ENCODE measurements around the gene SNRPA. TPM values are rescaled to one million over a fixed set of nuclear protein-coding genes. Genes with fewer than 3 reads are reported as not detected.

SNRPA gene
- total and polyA plus RNA-seq, 2 of the 8 experiments (the other 6 are each of a cell fraction or from before 2014, with no cell fraction given): 201 to 202 TPM

DNA sequence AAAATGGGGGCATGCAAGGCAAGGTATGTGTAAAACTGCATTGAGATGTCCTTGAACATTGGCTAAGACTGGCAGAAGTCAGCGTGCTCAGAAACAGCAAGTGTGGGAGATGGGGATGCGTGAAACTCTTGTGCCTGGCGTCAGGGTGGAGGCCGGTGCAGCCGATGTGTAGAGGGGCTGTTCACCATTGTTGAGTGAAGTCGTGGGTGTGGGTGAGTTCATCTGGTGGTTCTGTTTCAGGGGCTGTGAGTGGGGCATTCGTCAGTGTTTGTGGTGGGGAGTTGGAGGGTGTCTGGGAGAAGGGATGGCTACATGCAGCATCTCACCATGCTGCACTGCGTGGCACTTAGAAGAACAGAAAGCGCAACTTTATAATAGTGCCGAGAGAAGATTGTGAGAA lies 13.0 kb downstream of the SNRPA start:
- CTCF ChIA-PET (ENCODE audit: partially characterized antibody): interaction anchor here (1.0 to 1.4 kb wide), 3 partner anchors 9 to 28 kb away, joined by 4 to 6 read pairs (median 4); no protein-coding TSS in a partner anchor
- Histone ChIP-seq H3K4ac (replicated peaks; ENCODE audit: insufficient read length, low read depth, low read length) (no peak overlapping the region), H4K91ac (replicated peaks; ENCODE audit: insufficient read length, low read length) (no peak overlapping the region), H3K4me3 (ENCODE audit: extremely low read depth in 1 of 4, insufficient read depth in 2 of 4, low read depth in 3 of 4, low read length in 4 of 4) (no peak overlapping the region), H2AFZ (ENCODE audit: low read length) (no peak overlapping the region), H3K4me2 (ENCODE audit: insufficient read depth in 1 of 2, low read depth in 2 of 2, low read length in 2 of 2) (no peak overlapping the region), H3K9me3 (ENCODE audit: insufficient read depth in 2 of 2, low read depth in 1 of 2, low read length in 1 of 2) (no peaks in the 10 kb centered on the region), H3K4me1 (replicated peaks in 1 of 4; ENCODE audit: control insufficient read depth in 3 of 4, insufficient read depth in 4 of 4, low read length in 3 of 4) (no peaks in the 10 kb centered on the region), H3K23me2 (ENCODE audit: low read depth, low read length) (no peaks in the 10 kb centered on the region; the same call in 1 of the 2 replicates), H3K27me3 (replicated peaks in 1 of 4; ENCODE audit: control insufficient read depth in 3 of 4, extremely low read depth in 1 of 4, insufficient read depth in 3 of 4, low read length in 3 of 4) (no peaks in the 10 kb centered on the region), H3K36me3 (ENCODE audit: control insufficient read depth in 2 of 4, insufficient read depth in 4 of 4, low read length in 3 of 4) (peaks cover 53 to 77% (median 64%) of the 10 kb centered on the region in 4 experiments), H4K8ac (ENCODE audit: extremely low read depth, insufficient read depth, low read length) (no peak overlapping the region), H2AK5ac (ENCODE audit: low read depth, low read length) (no peak overlapping the region), H3K79me2 (ENCODE audit: control insufficient read depth in 1 of 2, insufficient read depth in 2 of 2, low read length in 2 of 2) (peaks cover 0 to 2% of the 10 kb centered on the region in 2 experiments; a peak in 2 of 4 replicates), H2BK20ac (ENCODE audit: low read length) (no peak overlapping the region), H2BK15ac (ENCODE audit: low read length) (no peak overlapping the region), H3K23ac (ENCODE audit: insufficient read length) (no peak overlapping the region), H3K14ac (ENCODE audit: insufficient read length) (no peak overlapping the region), H3K79me1 (ENCODE audit: low read depth, low read length) (peaks cover 2% of the 10 kb centered on the region; the same call in 1 of the 2 replicates), H3K27ac (ENCODE audit: low read depth, low read length) (no peak overlapping the region), H2BK5ac (ENCODE audit: low read depth, low read length) (no peak overlapping the region), H4K20me1 (replicated peaks in 1 of 2; ENCODE audit: control insufficient read depth in 1 of 2, insufficient read depth in 2 of 2, low read length in 2 of 2) (peaks cover 14 to 24% of the 10 kb centered on the region in 2 experiments), H2BK120ac (replicated peaks; ENCODE audit: low read depth, low read length) (no peak overlapping the region), H3K9ac (replicated peaks in 1 of 4; ENCODE audit: extremely low read depth in 1 of 4, low read depth in 3 of 4, low read length in 3 of 4) (no peak overlapping the region), H3K56ac (replicated peaks; ENCODE audit: insufficient read length, low read depth, low read length) (no peak overlapping the region), H4K5ac (ENCODE audit: insufficient read length, low read depth, low read length) (no peak overlapping the region), H2BK12ac (ENCODE audit: low read depth, low read length) (no peak overlapping the region), H3K18ac (ENCODE audit: extremely low read depth, low read length) (no peak overlapping the region)
- TF ChIP-seq EP300 (IDR thresholded peaks at IDR 0.05; ENCODE audit: borderline replicate concordance in 1 of 2, low read depth in 2 of 2, low read length in 2 of 2) (no peak), TAF1 (IDR thresholded peaks at IDR 0.05; ENCODE audit: low read depth, low read length) (no peak), CTBP2 (IDR thresholded peaks at IDR 0.05; ENCODE audit: borderline replicate concordance, insufficient read depth, insufficient read length, low read length) (no peak), MAFK (IDR thresholded peaks at IDR 0.05; ENCODE audit: low read depth, low read length) (no peak), NANOG (IDR thresholded peaks at IDR 0.05; ENCODE audit: insufficient read depth, low read depth, low read length, poor library complexity, severe bottlenecking) (no peak)
- POLR2A ChIA-PET (ENCODE audit: partially characterized antibody): interaction anchor here (0.7 to 17.9 kb wide), 7 partner anchors 8 to 44 kb away, joined by 3 to 399 read pairs (median 5); partner anchors contain the start of genes ACTMAP, RAB4B and SNRPA
- WGBS, 2 experiments (ENCODE audit: extremely low coverage in 1 of 2, insufficient coverage in 1 of 2, insufficient read length in 1 of 2, insufficient replicate concordance in 2 of 2, low coverage in 1 of 2, low lambda C conversion rate in 2 of 2, missing lambda C conversion rate in 1 of 2): 93% methylated on average over 10 of the region's 10 CpGs; no CpG with 5 or more reads in 1 of the 2 experiments
- no peak for FAIRE-seq
- no peak for DNase-seq (ENCODE audit: low read depth in 1 of 2, low spot score in 2 of 2)

All from H1 (cell line).